ENCODE results near the gene RPS27L.
"Not testable (repeated sequence)": the region's sequence is repeated elsewhere in the genome, so short reads cannot be mapped to it uniquely, and the experiment has no call there.

The RPS27L gene

DNA sequence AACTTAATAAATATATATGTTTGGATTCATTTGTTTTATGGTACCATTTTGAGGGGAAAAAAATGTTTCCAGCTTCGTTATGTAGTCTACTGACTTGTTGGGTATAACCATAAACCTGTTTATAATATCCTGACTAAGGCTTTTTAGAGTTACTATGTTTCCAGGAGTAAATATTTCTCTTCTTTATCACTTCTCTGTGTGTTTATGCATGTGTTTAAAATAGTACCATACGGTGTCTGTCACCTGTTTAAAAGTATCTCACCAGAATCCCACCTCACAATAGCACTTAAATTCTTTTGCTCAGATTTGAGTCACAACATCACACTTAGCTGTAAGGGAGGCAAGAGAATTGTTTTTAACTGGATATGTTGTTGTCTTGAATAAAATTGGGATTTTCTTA, 20.5 kb downstream of the RPS27L start:
- no peak for DNase-seq (ENCODE audit: low read depth)

DNA sequence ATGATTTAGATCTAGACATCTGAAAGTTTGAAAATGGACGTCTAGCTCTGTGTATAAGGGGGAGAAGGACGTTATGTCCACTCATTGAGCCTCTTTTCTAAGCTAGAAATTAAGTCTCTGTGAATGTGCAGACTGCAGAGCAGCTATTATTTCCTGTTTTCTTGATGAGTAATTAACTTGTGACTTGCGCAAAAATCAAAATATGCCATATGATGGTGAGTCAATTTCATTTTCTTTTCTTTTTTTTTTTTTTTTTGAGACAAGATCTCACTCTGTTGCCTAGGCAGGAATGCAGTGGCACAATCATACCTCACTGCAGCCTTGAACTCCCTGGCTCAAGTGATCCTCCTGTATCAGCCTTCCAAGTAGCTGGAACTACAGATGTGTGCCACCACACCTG, 21.5 kb downstream of the RPS27L start:
- peak; percentile 61 for DNase-seq (ENCODE audit: low read depth)

DNA sequence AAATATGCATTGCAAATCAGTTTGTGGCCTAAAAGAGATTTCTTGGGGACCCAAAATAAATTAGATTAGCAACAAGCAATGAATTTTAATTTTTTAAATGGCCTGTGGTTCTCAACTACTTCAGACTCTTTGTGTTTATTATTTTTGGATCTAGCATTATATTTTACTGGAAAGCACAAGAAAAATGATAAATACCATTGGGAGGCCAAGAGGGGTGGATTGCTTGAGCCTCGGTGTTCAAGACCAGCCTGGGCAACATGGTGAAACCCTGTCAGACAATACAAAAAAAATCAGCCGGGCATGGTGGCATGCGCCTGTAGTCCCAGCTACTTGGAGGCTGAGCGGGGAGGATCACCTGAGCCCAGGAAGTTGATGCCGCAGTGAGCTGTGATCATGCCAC, 22.0 kb downstream of the RPS27L start:
- DNase-seq (ENCODE audit: low read depth), result no peak

DNA sequence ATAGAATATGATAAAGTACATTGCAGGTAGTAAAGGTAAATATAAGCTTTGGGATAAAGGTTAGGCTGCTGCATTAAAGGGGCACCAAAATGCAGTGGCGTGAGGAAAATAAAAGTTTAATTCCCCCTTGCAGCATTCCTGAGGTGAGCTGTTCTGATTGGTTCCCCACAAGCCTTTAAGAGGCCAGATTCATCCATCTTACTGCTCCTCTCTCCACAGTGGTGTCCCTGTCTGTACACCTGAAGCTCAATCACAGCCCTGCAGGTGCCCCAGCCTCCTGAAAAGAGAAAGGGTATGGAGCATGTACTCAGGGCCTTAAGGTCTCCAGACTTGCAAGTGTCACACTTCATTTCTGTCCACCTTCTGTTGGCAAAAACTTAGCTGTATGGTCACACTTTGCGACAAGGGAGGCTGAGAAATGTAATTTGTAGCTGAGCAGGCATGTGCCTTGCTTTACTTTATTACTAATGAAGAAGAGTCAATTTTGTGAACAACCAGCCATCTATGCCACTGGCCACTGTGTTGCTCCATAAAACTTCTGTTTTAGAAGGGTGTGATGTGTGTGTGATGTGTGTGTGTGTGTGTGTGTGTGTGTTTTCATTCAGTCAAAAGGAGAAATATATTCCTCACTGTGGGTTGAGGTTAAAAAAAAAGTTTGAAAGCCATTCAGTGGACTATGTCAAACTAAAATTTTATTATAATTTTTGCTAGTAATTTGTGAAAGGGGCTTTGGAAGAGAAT, 22.9 kb downstream of the RPS27L start:
- DNase-seq (ENCODE audit: low read depth), result no peak

DNA sequence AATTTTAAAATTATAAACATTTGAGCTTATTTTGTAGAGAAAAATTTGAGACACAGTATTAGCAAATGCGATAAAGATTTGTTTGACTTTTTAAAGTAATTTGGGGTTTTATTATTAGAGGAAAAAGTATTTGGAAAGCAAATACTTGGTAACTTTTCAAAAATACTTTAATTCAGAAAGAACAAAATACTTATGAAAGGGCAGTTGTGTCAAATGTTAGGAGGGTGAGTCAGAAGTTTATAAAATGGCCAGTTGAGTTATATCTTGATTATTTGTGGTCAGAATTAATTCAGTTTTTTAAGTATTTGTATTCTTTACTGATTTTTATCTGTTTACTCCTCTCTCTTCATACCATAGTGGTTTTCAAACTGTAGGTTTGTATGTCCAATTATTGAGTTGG, 23.5 kb downstream of the RPS27L start:
- no peak for DNase-seq (ENCODE audit: low read depth)

DNA sequence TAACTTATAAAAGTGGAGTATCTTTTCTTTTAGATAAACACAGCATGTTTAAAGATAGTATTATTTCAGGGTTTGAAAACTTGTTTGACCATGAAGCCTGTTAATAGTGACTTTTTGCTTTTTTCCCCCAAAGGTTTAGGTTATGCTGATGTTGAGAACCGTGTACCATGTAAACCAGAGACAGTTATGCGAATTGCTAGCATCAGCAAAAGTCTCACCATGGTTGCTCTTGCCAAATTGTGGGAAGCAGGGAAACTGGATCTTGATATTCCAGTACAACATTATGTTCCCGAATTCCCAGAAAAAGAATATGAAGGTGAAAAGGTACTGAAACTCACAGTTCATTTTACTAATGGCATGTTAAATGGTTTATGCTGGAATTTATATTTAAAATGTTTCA, 30.6 kb downstream of the RPS27L start:
- no peak for DNase-seq (ENCODE audit: low read depth)

DNA sequence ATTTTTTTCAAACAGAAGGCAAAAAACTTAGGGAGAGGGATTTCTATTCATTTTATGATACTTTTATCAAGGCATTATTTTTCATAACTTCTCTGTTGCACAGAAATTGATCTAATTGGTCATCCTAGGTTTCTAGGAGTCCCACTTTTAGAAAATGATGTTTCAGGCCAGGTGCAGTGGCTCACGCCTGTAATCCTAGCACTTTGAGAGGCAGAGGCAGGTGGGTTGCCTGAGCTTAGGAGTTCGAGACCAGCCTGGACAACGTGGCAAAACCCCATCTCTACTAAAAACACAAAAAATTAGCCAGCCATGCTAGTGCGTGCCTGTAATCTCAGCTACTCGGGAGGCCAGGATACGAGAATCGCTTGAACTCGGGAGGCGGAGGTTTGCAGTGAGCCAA, 32.8 kb downstream of the RPS27L start:
- no peak for DNase-seq (ENCODE audit: low read depth)

DNA sequence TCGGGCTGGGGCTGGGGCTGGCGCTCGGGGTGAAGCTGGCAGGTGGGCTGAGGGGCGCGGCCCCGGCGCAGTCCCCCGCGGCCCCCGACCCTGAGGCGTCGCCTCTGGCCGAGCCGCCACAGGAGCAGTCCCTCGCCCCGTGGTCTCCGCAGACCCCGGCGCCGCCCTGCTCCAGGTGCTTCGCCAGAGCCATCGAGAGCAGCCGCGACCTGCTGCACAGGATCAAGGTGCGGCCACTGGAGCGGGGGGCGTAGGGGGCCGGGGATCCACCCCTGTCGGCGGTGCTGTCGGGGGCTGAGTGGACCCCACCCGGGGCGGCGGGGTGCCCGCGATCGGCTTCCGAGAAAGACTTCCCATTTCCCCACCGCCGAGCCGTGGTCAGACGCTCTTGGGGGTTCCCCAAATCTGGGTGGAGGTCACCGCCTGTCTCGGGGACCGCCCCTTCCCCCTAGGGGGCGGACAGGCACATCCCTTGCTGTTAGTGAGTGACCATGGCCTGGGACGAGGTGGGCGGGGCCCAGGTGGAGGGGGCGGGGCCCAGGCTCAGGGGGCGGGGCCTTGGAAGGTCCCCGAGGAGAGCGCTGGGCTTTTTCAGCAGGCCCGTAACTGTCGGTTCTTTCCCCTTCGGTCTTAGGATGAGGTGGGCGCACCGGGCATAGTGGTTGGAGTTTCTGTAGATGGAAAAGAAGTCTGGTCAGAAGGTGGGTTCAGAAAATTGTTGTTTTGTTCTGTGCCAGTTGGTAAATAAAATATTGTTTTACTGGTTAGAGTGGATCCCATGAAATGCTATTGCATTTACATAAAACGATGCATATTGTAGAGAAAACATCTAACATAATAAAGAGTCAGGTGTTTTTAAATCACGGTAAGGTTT, 35.0 kb downstream of the RPS27L start:
- no peak for DNase-seq (ENCODE audit: low read depth)

DNA sequence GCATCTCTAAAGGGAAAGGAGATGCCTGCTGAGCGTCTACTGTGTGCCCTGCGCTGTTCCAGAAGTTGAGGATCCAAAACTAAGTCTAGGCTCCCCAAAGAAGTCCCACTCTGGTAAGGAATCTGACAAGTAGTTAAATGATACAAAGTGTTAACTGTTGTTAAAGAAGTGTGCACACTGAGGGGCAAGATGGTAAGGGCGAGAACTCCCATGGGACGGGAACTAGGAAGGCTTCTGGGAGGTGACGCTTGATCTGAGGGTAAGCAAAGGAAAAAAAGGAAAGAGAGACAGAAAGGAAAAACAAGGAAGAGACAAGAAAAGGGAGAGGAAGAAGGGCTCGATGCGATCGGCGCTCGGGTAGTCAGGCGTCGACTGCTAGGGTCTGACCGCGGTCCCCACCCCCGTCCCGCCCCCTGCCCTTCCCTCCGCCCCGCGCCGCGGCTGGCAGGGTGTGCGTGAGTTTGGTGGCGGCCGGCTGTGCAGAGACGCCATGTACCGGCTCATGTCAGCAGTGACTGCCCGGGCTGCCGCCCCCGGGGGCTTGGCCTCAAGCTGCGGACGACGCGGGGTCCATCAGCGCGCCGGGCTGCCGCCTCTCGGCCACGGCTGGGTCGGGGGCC, 35.8 kb downstream of the RPS27L start, which contains the start of gene LACTB:
LACTB (plus strand) TSS at position 480 of the 620 bp plus-strand sequence; CDS start at position 491, 11 bp downstream.
- peak; percentile 72 for DNase-seq (ENCODE audit: low read depth)

DNA sequence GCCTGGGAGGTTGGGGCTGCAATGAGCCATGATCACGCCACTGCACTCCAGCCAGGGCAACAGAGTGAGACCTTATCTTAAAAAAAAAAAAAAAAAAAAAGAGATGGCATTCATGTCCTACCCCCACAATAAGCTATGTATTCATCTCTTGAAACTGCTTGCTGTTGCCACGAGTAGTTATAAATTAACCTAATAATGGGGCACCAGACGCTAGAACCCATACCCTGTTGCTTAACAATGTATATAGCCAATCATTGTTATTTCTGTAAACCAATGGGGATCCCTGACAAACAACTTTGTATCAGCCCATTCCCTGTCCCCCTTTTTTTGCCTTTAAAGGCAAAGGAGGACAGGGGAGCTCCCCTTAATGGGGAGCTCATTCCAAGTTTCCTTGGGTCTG, 38.4 kb downstream of the RPS27L start:
- DNase-seq (ENCODE audit: low read depth), result no peak

DNA sequence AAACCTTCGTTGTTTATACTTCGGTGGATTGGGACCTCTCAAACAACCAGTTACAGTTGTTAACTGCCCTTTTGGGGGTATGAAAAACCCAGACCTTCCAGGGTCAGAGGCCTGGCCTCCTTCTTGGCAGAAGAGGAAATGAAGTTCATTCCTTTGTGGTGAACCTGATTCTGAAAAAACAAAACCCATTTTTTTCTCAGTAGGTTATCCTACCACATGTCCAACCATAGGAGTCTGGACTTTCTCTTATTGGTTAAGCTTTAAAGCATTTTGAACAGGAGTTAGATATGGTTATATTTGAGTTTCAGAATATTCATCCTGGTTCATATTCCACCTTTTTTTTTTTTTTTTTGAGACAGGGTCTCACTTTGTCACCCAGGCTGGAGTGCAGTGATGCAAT, 42.8 kb downstream of the RPS27L start:
- no peak for DNase-seq (ENCODE audit: low read depth)

DNA sequence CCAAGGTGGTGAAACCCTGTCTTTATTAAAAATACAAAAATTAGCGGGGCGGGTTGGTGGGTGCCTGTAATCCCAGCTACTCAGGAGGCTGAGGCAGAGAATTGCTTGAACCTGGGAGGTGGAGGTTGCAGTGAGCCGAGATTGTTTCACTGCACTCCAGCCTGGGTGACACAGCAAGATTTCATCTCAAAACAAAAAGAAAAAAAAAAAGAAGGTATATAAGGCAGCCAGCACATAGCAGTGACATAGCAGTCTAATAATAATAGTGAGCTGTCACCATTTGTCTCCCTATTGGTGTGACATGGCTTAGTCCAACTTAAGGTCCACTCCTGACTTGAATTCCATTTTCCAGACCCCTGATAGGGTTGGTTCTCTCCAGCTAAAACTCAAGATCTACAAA, 44.4 kb downstream of the RPS27L start:
- DNase-seq (ENCODE audit: low read depth), result no peak

DNA sequence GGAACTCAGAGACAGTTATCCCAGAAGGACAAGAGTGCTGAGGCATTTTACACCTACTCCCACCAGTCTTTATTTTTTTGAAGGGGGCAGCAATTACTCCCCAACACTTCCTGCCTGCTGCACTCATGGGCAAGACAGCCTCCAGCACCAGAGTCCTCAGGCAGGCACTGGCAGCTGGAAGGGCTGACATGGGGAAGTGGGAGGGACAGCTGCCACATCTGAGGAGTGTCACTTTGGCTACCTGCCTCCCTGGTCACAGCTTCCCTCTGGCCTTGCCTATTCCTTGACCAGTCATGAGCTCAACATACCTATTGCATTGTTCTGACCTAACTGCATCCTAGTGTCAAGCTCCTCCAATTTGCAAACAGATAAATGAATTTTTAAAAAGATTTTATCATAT, 45.8 kb downstream of the RPS27L start:
- no peak for DNase-seq (ENCODE audit: low read depth)

DNA sequence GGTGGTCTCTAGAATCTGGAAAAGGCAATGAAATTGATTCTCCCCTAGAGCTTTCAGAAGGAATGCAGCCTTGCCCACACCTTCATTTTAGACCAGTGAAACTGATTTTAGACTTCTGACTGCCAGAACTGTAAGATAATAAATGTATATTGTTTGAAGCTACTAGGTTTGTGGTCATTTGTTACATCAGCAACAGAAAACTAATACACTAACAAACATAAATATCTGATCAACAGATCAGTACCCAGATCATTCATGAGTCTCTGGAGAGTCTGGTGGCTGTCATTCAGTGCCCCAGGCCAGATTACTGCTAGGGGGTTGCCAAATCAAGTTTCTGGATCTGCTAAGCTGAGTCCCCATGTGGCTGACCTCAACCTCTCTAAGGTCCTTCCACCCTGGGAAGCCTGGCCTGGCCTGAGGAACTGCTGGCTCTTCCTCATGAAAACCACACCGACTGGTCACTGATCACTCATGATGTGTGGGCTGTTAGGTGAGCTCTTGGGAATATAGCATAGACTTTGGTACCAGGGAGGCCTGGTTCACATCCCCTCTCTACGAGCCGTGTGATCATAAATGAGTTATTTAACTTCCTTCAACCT, 46.8 kb downstream of the RPS27L start:
- DNase-seq (ENCODE audit: low read depth), result no peak

DNA sequence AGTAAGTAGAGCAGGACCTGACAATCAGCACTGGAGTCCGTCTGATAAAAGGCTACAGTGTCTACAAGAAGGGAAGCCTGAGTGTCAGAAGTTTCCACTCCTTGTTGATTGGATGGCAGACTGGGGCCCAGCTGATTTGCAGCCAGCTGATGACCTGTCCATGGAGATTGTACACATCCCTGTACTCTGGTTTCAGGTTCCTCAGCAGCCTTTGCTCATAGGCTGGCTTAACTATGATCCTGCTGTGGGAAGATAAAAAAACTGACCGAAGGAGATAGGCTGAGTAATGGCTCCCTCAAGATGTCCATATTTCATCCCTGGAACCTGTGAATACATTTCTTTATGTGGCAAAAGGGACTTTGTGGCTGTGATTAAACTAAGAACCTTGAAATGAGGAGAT, 47.4 kb downstream of the RPS27L start:
- no peak for DNase-seq (ENCODE audit: low read depth)

DNA sequence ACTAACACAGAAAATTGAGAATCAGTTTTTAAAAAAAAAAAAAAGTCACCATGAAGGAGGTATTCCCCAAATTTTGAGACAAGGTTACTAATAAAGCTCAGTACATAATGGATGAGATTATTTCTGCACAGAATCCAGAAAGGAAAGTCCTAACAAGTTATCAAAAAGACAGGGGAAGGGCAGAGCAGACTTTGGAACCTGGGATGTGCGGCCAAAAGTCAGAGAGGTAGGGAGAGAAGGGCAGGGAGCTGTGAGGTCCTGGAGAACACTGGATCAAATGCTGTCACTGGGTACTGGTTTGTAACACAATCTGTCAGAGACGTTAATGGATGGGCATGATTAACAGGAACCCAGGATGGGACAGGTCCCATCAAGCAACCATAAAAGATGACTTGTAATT, 47.8 kb downstream of the RPS27L start:
- DNase-seq (ENCODE audit: low read depth), result no peak

DNA sequence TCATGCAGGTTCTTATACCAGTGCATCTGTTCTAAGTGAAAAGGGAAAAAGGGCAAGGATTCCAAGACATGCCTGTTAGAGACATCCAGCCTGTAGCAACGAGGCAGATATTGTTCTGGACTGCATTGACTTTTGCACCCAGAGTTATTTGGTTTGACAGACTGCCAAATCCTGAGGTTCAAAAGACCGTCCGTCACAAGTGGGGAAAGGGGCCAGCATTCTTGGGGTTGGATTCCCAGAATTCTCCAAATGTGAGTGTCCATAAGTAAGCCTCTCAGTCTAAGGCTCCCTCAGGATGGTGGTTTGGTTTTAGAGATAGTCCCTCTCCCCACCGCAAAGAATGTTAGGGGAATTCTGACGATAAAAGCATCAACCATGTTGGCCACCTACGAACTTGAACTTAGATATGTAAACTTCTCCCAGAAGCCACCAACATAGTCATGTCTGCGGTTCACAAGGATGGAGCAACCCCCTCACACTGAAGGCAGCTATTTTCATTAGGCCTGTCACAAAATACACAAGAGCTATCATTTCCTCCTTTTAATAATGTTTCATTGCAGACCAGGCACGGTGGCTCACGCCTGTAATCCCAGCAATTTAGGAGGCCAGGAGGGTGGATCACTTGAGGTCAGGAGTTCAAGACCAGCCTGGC, 49.3 kb downstream of the RPS27L start:
- peak; percentile 98 for DNase-seq (ENCODE audit: low read depth)

DNA sequence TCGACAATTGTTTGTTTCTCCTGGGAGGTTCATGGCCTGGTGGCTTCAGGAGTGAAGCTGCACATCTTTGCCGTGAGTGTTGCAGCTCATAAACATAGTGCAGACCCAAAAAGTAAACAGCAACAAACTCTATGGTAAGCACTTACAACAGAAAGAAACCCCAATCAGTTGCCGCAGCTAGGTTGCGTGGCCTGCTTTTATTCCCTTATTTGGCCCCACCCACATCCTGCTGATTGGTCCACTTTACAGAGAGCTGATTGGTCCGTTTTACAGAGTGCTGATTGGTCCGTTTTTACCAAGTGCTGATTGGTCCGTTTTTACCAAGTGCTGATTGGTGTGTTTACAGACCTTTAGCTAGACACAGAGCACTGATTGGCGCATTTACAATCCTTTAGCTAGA, 51.9 kb downstream of the RPS27L start:
- DNase-seq (ENCODE audit: low read depth), result not testable (repeated sequence)

DNA sequence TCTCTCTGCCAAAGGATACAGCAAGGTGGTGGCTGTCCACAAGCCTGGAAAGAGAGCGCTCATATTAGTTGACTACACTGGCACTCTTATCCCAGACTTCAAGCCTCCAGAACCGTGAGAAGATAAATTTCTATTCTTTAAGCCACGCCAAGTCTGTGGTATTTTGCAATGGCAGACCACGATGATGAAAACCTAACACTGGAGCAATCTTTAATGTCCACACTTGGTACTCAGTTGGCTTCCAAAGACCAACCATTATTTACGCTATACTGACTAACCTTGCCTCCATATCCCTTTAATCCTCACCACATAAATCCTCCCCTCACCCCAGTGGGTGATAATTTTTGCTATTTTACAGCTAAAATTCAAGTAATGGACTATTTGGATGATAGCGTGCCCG, 52.5 kb downstream of the RPS27L start:
- no peak for DNase-seq (ENCODE audit: low read depth)

DNA sequence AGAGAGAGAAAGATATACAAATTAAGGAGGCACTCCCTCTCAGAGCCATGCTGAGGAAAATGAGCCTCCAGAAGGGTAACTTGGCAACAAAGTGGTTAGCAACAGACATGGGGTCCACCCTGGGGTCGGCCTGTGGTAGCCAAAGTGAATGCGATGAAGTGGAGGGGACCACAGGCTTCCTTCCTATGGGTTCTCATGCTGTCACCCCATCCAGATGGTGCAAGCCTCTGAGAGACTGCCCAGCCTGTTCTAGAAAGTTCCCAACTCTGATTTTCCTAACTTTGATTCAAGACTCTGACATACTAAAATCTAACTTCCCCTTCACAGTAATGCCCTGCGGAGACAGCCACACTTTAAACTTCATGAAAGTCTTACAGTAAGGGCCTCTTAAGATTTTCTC, 53.9 kb downstream of the RPS27L start:
- DNase-seq (ENCODE audit: low read depth), result no peak

DNA sequence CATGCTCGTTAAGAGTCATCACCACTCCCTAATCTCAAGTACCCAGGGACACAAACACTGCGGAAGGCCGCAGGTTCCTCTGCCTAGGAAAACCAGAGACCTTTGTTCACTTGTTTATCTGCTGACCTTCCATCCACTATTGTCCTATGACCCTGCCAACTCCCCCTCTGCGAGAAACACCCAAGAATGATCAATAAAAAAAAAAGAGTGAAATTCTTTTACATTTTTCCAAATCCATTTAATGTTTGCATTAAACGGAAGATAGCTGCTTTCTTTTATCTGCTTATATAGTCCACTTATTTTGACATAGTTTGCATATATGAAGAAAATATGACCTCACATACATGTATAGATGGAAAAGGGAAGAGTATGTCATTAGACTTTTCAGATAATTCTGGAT, 57.7 kb downstream of the RPS27L start:
- not testable (repeated sequence) for DNase-seq (ENCODE audit: low read depth)

DNA sequence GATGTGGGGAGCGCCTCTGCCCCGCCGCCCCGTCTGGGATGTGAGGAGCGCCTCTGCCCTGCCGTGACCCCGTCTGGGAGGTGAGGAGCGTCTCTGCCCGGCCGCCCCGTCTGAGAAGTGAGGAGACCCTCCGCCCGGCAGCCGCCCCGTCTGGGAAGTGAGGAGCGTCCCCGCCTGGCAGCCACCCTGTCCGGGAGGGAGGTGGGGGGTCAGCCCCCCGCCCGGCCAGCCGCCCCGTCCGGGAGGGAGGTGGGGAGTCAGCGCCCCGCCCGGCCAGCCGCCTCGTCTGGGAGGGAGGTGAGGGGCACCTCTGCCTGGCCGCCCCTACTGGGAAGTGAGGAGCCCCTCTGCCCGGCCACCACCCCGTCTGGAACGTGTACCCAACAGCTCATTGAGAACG, 58.4 kb downstream of the RPS27L start:
- DNase-seq (ENCODE audit: low read depth), result not testable (repeated sequence)

Data from fibroblast of the conjunctiva (primary cell).